Bronchial epithelial cell (primary cell): Measurements from ENCODE around the gene CLCNKB. TPM values are rescaled to one million over a fixed set of nuclear protein-coding genes. Genes with fewer than 3 reads are reported as not detected.

Experiments used
- DNase-seq: peaks from one replicate; pipeline ENCODE4 v3.0.0-alpha.2; 2010; ENCODE audit warnings: low read depth
- FAIRE-seq: peaks from 2 replicates; lab custom pipeline; 2011; peaks lifted over from hg19 to GRCh38; lab: Jason Lieb, UNC
- H3K27me3 ChIP-seq: 2 replicates; pipeline ENCODE4 v1.5.1; 2011; ENCODE audit warnings: low read length; ENCODE audit not compliant: control insufficient read depth, insufficient read depth
- H3K36me3 ChIP-seq: 2 replicates; pipeline ENCODE4 v1.5.1; 2011; ENCODE audit warnings: low read length; ENCODE audit not compliant: control insufficient read depth, insufficient read depth
- H3K4me3 ChIP-seq: 2 replicates; pipeline ENCODE4 v1.5.1; 2011; ENCODE audit warnings: mild to moderate bottlenecking, low read depth, low read length, control low read depth
- total RNA-seq: library from RNA; depleted of rRNA; stranded (reverse); fragments of >200 nt; gene quantifications from 2 replicates; pipeline ENCODE4 v1.2.1, GENCODE V29; 2014
- TF ChIP-seq, protein P1 (sequence below): IDR thresholded peaks from 2 replicates; pipeline ENCODE4 v1.5.1; 2011; ENCODE audit warnings: mild to moderate bottlenecking, moderate library complexity, low read length, control low read depth, inconsistent platforms; ENCODE audit not compliant: insufficient read depth, severe bottlenecking

Gene CLCNKB
- total RNA-seq, 1 donor from 2014 or later, result under 0.01 TPM

DNA sequence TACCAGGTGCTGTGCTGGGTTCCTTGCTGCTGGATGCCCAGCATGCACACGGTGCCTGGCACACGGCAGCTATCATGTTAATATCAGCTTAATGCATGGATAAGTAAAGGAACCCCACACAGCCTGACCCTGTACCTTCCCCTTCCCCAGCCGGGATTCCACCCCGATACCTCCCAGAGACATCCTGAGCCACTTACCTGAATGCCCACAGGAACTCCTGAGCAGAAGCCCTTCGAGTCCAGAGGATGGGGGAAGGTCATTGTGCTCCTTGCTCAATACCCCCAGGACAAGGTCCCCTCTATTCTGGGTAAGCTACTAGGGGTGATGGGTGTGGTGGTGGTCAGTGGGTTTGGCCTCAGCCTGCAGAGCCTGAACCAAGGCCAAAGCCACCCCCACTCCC is 28.5 kb downstream of the CLCNKB start:
- H3K27me3 ChIP-seq, result no peaks in the 10 kb centered on the region
- no peaks in the 10 kb centered on the region for H3K36me3 ChIP-seq
- TF ChIP-seq, protein P1, sequence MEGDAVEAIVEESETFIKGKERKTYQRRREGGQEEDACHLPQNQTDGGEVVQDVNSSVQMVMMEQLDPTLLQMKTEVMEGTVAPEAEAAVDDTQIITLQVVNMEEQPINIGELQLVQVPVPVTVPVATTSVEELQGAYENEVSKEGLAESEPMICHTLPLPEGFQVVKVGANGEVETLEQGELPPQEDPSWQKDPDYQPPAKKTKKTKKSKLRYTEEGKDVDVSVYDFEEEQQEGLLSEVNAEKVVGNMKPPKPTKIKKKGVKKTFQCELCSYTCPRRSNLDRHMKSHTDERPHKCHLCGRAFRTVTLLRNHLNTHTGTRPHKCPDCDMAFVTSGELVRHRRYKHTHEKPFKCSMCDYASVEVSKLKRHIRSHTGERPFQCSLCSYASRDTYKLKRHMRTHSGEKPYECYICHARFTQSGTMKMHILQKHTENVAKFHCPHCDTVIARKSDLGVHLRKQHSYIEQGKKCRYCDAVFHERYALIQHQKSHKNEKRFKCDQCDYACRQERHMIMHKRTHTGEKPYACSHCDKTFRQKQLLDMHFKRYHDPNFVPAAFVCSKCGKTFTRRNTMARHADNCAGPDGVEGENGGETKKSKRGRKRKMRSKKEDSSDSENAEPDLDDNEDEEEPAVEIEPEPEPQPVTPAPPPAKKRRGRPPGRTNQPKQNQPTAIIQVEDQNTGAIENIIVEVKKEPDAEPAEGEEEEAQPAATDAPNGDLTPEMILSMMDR, result no peak
- H3K4me3 ChIP-seq, result no peak overlapping the region
- FAIRE-seq (no peak), DNase-seq (no peak)

DNA sequence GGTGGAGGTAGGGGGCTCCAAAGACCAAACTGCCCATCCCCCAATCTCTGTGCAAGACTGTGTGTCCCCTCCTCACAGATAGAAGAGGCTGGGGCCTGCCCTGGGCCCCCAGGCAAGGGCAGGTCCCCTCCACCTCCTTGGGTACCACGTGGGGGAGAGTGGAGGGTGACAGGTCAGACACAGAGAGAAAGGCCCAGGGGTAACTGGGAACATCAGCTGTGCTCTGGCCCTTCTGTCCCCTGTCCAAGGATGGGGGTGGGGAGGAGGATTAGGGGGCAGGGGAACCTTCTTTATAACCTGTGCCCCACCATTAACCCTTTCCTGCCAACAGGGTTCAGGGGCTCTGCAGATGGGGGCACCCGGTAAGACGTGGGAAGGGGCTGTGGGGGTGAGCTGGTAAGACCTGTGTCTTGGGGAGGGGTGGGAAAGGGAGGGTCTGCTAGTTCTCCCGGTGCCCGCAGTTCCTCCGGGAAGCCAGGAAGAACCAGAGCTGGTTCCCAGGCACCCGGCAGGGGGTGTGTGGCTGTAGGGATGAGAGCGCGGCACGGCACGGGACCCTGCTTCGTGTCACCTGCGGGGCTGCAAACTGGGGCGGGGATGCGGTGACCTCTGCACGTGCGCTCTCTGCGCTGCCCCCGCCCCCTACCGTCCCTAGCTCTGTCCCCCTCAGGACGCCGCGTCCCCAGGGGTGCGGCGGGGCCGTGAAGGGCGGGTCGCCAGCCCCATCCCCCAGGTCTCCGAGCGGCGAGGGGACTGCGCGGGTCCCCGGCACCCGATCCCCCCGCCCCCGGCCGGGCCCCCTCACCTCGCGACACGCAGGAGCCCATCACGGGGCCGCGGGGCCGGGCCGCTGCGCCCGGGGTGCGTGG is 29.3 kb downstream of the CLCNKB start:
- DNase-seq (no peak), FAIRE-seq (no peak)
- peak overlapping the region; percentile 37 for H3K4me3 ChIP-seq
- H3K36me3 ChIP-seq, result no peaks in the 10 kb centered on the region
- TF ChIP-seq, protein P1, result peak; percentile 36
- H3K27me3 ChIP-seq, result no peaks in the 10 kb centered on the region

DNA sequence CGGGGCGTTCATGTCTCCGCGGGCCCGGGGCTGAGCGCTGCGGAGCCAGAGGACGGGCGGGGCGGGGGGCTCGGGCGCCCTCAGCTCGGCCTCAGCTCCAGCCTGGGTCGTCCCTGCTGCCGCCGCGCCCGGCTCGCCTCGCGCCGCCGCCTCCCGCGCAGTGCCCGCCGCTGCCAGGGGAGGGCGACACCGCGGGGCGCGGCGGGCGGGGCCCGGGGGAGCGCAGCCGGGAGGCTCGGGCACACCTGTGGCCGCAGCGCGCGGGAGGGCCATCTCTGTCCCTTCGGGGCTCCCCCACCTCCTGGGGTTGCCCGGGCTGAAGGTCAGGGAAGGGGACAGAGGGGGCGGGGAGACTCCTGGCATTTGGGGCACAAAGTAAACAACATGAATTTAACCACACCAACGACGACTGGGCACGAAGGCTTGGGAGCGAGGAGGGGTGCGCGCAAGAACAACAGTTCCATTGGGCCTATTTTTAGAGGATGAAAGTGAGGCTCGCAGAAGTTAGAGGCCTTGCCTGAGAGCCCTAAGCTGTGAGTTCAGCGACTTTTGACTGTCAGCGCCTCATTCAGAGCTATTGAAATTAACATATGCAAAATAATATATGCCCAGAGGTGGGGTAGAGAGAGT is 30.0 kb downstream of the CLCNKB start, which contains the start of gene FAM131C:
FAM131C (minus strand) TSS at position 162 of the 630 bp plus-strand sequence. CDS start 209 bp downstream, outside the sequence.
- TF ChIP-seq, protein P1, result peak; percentile 39
- FAIRE-seq, result no peak
- no peak for DNase-seq

DNA sequence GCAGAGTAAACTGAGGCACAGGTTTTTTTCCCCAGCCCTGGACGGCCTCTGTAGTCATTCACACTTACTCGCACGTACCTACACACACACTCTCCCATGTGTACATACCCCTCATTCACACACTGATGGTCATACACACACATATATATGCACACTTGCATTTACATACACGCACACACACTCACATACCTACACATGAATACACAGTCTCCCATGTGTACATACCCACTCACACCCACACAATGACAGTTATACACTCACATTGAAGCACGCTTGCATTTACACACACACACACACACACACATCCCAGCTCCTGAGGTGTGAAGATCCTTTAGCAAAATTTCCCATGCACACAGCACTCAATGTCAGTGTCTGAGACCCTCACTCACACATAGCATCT is 30.6 kb downstream of the CLCNKB start:
- TF ChIP-seq, protein P1, result no peak
- Histone ChIP-seq H3K36me3 (no peaks in the 10 kb centered on the region), H3K4me3 (no peak overlapping the region), H3K27me3 (no peaks in the 10 kb centered on the region)
- no peak for DNase-seq
- FAIRE-seq, result peak; percentile 70

More for the DNA sequence above, 30.0 kb downstream of the CLCNKB start, which contains the start of gene FAM131C:
- Histone ChIP-seq H3K27me3 (no peaks in the 10 kb centered on the region), H3K36me3 (no peaks in the 10 kb centered on the region), H3K4me3 (peak within 1 kb of the TSS; percentile 37)

DNA sequence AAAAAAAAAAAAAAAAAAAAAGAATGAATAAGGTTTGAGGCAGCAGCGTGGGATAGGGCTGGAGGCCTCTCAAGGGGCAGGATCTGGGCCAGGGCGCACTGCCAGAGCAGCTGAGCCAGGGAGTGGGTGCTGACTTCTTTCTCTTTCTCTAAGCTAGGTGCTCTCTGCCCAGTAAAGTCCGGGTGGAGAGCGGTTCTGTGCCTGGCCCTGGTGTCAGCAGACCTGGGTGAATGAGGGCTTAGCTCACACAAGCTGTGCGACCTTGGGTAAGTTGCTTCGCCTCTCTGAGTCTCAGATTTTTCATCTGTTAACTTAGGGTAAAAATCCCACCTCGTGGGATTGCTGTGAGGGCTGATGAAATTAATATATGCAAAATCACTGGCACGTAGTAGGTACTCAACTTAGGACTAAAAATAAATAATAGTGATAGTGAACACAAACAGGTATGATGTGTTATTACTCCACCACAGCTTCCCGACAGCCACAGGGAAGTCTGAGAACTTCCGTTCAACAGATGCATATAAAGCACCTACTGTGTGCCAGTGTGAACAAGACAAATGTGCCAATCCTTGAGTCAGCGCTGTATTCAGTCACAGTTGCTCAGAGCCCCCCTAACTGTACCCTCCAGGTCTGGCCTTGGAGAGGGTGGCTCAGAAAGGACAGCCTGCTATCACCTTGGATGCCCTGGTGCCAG is 31.9 kb downstream of the CLCNKB start:
- no peak for FAIRE-seq
- H3K4me3 ChIP-seq, result no peak overlapping the region
- no peaks in the 10 kb centered on the region for H3K27me3 ChIP-seq
- peak; percentile 62 for DNase-seq
- TF ChIP-seq, protein P1, result no peak
- H3K36me3 ChIP-seq, result no peaks in the 10 kb centered on the region
